Measurements from ENCODE around the gene GAD1.
A peak's percentile ranks its signal among the peaks of the same experiment; 100 is the strongest.

The GAD1 gene

DNA sequence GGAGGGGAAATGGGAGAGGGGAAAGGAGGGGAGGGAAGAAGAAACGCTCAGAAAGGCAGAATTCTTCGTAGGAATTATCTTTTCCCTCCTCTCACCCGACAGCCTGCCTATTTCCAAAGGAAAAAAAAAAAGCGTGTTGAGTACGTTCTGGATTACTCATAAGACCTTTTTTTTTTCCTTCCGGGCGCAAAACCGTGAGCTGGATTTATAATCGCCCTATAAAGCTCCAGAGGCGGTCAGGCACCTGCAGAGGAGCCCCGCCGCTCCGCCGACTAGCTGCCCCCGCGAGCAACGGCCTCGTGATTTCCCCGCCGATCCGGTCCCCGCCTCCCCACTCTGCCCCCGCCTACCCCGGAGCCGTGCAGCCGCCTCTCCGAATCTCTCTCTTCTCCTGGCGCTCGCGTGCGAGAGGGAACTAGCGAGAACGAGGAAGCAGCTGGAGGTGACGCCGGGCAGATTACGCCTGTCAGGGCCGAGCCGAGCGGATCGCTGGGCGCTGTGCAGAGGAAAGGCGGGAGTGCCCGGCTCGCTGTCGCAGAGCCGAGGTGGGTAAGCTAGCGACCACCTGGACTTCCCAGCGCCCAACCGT lies at the start of gene GAD1:
Gene GAD1 (plus strand): TSS at position 384 of the 589 bp plus-strand sequence. CDS start 1,705 bp downstream, outside the sequence.
- TF ChIP-seq, protein P1, sequence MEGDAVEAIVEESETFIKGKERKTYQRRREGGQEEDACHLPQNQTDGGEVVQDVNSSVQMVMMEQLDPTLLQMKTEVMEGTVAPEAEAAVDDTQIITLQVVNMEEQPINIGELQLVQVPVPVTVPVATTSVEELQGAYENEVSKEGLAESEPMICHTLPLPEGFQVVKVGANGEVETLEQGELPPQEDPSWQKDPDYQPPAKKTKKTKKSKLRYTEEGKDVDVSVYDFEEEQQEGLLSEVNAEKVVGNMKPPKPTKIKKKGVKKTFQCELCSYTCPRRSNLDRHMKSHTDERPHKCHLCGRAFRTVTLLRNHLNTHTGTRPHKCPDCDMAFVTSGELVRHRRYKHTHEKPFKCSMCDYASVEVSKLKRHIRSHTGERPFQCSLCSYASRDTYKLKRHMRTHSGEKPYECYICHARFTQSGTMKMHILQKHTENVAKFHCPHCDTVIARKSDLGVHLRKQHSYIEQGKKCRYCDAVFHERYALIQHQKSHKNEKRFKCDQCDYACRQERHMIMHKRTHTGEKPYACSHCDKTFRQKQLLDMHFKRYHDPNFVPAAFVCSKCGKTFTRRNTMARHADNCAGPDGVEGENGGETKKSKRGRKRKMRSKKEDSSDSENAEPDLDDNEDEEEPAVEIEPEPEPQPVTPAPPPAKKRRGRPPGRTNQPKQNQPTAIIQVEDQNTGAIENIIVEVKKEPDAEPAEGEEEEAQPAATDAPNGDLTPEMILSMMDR (IDR thresholded peaks at IDR 0.05; ENCODE audit: insufficient read depth, low read depth, low read length, missing control alignments): no peak
- peak; percentile 81 for DNase-seq (ENCODE audit: low read depth)
- H3K4me3 ChIP-seq (ENCODE audit: low read depth, low read length): peak within 1 kb of the TSS; percentile 38

DNA sequence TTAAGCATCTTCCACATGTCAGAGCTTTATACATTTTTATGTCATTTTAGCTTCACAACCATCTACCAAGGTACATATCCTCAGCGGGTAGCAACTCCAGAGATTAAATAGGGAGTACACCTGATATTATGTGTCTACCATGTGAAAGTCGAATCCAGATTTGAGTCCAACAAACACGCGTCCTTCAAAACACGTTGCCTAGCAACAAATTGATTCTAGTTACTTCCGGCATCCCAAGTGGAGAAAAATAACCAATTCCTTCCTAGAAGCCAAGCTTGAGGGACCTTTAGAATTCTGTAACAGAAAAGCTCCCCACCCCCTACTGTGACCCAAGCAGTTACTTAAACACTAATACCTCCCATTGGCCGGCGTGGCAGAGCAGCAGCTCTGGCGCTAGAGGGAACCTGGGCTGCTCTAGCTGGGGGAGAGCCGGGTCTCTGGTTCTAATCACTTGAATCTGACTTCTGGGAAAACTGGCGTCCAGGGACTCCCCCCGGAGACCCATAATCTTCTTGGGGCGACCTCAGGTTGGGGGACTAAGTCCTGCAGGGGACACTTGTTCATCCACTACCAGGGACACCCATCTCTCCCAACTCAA lies 46.6 kb upstream of the GAD1 start, which contains the start of gene ERICH2:
Gene ERICH2 (plus strand): TSS at position 371 of the 598 bp plus-strand sequence. CDS start 304 bp downstream, outside the sequence.
- peak; percentile 54 for DNase-seq (ENCODE audit: low read depth)
- TF ChIP-seq, protein P1 (IDR thresholded peaks at IDR 0.05; ENCODE audit: insufficient read depth, low read depth, low read length, missing control alignments): peak; percentile 9
- peak within 1 kb of the TSS; percentile 91 for H3K4me3 ChIP-seq (ENCODE audit: low read depth, low read length)

DNA sequence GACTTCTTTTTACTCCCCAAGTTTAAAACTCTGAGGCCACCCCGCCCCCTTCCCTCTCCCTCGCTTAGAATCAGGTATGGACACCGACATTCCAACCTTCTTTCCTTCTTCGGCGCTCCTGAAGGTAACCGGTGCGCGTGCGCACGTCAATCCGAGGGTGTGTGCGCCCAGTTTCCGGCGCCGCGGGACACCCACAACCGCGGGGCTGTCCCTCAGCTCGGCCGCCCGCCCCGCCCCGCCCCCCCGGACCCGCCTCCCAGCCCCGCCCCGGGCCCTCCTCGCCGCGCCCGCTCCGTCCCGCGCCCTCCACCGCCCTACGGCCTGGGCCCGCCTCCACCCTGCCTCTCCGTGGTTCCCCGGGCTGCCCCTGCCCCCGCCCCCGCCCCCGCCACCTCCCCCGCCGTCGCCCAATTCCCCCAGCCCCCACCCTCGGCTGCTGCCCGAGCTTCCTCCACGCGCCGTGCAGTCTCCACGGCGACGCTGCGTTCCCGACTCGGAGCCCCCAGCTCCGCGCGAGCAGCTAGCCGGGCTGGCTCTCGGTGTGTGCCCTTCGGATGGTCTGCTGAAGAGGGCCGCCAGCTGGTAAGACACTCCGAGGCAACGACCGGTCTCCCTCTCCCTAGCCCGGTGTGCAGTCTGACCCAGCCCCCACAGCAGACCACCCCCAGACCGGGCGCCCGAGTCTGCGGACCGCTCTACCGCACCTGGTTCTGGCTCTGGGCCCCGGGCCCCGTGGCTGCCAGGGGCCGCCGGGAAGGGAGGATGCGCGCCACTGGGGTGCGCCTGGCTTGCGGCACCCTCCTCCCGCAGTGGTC lies 45.9 kb upstream of the GAD1 start:
- peak overlapping the region; percentile 91 for H3K4me3 ChIP-seq (ENCODE audit: low read depth, low read length)
- peak; percentile 82 for DNase-seq (ENCODE audit: low read depth)
- TF ChIP-seq, protein P1 (IDR thresholded peaks at IDR 0.05; ENCODE audit: insufficient read depth, low read depth, low read length, missing control alignments): no peak

DNA sequence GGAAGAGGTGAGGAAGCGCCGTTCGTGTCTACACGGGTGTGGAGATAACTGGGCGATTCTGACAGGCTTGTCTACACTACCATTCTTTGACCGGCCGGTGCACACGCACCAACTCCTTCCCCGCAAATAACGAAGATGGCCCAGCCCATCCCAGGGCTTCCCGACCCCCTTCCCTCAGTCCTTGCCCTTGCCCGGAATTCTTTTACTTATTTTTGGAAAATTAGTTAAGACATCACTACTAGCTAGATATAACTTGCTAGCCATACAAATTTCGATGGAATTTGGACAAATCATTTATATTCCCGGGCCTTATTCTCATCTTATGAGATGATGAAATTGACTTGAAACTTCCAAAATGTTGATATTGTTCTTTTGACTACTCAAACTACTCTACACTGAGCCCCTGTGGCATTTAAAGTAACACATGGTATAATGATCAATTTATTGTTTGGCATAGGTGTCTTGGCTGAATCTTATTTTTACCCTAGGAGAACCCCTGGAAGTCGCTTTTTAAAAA lies 45.2 kb upstream of the GAD1 start:
- H3K4me3 ChIP-seq (ENCODE audit: low read depth, low read length): peak overlapping the region; percentile 49
- DNase-seq (ENCODE audit: low read depth): no peak
- TF ChIP-seq, protein P1 (IDR thresholded peaks at IDR 0.05; ENCODE audit: insufficient read depth, low read depth, low read length, missing control alignments): no peak

DNA sequence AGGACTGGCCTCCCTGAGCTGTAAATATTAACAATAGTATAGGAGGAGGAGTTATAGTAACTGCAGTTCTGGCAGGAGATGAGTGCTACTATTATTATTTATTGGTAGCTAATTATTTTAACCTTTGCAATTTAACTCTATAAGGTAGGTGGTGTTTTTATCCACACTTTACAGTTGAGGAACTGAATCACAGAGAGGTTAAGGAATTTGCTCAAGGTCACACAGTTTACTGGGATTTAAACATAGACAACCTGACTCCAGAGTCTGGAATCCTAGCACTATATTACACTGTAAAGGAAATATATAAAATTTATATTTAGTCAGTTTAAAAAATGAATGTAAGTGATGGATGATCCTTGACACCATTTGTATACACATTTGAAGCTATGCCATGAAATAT lies 44.4 kb upstream of the GAD1 start:
- DNase-seq (ENCODE audit: low read depth): no peak
- no peak overlapping the region for H3K4me3 ChIP-seq (ENCODE audit: low read depth, low read length)
- TF ChIP-seq, protein P1 (IDR thresholded peaks at IDR 0.05; ENCODE audit: insufficient read depth, low read depth, low read length, missing control alignments): no peak

DNA sequence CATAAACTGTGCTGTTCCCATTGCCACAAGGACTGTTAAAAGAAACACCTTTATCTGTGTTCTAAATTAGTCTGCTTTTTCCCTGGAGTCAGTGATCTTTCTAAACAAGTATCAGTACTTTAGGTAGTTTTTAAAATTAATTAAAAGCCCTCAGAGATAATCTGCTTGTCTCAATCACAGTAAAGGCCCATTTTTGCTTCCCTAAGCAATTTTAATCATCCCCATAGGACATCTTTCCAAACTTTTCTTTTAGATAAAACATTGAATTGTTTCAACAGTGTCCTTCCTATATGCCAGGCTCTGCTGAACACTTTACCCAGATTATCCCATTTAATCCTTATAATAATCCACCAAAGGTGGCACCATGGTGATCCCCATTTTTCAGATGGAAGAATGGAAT lies 42.6 kb upstream of the GAD1 start:
- DNase-seq (ENCODE audit: low read depth): no peak
- H3K4me3 ChIP-seq (ENCODE audit: low read depth, low read length): no peak overlapping the region
- TF ChIP-seq, protein P1 (IDR thresholded peaks at IDR 0.05; ENCODE audit: insufficient read depth, low read depth, low read length, missing control alignments): no peak
